ENCODE results near the gene RNF39.

- TF ChIP-seq TAF1 (IDR thresholded peaks at IDR 0.05; ENCODE audit: borderline replicate concordance, low read depth, low read length) (0 out of 2 replicates have a peak, but pooled peaks have one; percentile 54), POLR2A (IDR thresholded peaks at IDR 0.05; ENCODE audit: low read depth, low read length) (peak; percentile 88)
These were observed 8.8 kb downstream of the RNF39 start, which contains the start of gene PPP1R11 for GRCh38 chr6:30066577-30067459.

Measured in GM12892 (cell line).